ENCODE data around the gene CPA5.

GRCh38 chr7:130350945-130351790, 6.6 kb downstream of the CPA5 start:
- TF ChIP-seq CTCF (conservative IDR thresholded peaks at IDR 0.05; ENCODE audit: low read depth, low read length) (no peak), EZH2 (IDR thresholded peaks at IDR 0.05; ENCODE audit: low read length, unreplicated experiment) (no peak)
